DMS53 (cell line): ENCODE data around the gene TSPAN5.

Experiments used
- DNase-seq: peaks from one replicate; lab custom pipeline; 2025; lab: John Stamatoyannopoulos, UW

TSPAN5 gene

DNA sequence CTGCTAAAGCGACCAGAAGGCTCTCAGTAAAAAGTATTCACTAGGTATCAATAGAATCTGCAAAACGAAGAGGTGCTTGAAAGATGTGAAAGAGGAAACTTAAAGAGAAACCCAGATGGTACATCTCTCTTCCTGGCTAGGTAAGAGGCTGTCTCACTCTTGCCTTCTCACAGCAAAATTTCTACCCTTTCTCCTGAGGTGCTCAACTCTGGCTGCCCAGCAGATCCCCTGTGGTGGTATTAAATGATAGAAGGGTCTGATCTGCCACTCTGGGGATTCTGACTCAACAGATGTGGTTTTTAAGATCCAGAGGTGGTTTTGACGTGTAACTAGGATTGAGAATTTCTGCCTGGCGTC, 14.9 kb upstream of the TSPAN5 start:
- no peak for DNase-seq

DNA sequence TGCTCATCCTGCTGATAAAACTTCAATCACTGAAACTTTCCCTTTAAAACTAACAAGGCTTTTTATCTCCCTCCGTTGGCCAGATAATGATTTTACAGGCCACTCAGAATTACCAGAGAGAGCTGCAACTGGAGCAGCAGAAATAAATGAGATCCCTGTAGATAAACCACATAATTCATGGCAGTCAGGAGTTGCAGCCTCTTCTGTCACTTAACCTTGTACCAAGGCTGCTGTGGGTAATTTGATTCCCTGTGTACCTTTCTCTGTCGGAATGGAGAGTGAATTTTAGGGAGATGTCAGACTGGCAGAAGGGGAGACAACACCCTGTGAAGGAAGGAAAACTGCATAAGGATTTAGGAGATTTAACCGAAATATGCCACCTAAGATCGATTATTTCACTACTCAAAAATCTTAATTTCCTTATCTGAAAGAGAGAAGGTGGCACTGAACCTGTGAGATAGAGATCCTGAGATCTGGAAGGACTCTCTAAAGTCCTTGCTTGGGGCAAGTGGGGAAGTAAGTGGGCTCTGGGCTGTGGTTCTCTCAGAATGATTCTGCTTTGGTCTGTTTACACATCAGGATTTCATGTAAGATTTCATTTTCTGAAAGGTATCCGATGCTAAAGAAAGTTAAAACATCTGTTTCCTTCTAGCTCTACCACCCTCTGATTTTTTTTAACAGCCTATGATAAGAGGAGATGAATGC, 14.3 kb upstream of the TSPAN5 start:
- DNase-seq, result no peak

DNA sequence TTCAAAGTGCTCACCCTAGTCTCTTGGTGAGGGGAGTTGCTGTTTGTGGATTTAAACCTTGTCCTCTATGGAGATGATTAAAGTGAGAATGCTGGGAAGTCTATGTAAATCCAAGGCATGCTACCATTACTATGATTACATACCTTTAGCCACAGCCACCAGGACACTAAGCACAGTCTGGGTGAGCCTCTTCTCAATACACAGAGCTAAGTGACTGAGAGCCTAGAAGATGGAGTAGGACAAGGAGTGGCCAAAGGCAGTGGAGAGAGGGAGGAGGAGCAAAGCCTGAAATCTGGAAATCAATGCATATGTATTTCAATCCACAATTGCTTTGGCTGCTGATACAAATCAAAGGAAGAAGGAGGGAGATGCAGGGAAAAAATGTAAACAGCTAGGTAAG, 12.7 kb upstream of the TSPAN5 start:
- DNase-seq, result no peak

DNA sequence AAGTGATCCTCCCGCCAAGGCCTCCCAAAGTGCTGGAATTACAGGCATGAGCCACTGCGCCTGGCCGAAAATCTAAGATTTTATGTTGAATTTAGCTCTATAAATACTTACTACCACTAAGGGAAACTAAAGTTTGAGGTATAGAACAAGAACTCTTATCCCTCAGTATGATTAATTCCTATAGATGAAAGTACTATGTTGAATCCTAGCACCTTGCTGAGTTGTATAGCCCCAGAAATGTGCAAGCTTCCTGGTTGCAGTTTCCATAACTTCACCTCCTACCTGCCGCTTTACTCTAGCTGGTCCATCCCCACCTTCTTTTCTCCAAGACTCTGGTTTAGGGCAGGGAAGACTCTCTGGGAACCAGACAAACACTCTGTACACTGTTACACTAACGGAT, 11.8 kb upstream of the TSPAN5 start:
- no peak for DNase-seq

DNA sequence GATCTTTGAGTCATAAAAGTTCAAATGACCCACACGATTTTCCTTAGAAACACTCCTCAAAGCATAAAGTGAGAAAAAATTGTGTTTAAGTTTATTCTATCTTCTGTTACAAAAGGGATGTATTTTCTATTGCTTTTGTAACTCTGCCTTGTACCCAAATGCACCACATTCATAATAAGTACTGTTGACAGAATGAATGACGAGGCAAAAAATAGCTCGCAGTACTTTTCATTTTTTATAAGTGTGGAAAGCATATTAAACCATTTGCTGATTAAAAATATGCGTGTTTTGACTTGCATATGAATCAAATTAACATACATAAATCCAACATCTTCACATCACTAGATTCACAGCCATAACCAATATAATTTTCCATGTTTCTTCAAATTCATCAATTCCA, 11.2 kb upstream of the TSPAN5 start:
- DNase-seq, result no peak

DNA sequence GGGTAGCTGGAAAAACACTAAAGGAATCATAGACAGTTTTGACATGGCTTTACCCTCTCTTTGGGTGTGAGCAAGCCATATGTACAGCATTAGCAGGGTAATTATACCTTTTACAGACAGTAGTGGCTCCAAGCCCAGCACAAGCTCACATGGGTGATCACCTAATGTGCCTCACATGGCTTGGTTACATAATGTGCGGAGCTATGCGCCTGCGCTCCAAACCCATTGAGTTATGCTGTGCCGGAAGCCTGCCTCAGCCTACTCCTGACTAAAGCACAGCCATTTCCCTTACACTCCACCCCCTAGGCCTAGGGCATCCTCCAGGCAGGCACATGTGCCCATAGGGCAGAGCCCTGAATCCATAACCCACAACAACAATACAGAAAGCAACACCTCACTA, 6.5 kb upstream of the TSPAN5 start:
- DNase-seq, result peak; percentile 29

DNA sequence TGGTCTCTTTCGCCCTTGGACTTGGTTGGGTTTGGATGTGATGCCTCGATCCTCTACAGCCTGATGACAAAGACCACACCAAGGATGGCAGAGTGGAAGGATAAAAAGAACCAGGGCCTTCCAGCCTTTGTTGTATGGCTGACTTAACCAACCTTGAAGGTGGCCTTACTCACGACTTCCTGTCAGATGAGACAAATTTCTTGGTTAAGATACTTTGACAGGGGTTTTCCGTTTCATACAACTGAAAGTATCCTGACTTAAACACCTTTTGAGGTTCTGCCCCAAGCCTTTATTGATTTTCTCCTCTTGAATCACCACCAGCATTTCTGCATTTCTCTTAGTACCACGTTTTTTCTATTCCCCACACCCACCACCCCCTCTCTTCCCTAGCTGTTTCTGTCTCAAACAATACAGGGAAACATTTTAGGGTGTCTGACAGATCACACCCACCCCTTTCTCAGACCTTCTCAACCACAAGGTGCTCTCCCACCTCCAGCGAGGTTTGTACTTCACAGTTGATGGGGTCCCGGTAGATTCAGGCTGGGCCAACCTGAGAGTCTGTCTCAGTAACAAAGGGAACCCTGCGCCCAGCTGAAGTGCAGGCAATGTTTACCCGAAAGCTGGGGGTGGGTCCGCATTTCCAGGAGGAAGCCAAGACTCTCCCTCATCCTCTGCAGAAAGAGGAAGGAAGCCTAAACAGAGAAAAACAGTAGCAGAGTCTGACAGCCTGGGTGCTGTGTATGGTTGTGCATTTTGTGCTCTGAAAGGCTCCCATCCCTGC, 5.0 kb upstream of the TSPAN5 start:
- DNase-seq, result no peak

DNA sequence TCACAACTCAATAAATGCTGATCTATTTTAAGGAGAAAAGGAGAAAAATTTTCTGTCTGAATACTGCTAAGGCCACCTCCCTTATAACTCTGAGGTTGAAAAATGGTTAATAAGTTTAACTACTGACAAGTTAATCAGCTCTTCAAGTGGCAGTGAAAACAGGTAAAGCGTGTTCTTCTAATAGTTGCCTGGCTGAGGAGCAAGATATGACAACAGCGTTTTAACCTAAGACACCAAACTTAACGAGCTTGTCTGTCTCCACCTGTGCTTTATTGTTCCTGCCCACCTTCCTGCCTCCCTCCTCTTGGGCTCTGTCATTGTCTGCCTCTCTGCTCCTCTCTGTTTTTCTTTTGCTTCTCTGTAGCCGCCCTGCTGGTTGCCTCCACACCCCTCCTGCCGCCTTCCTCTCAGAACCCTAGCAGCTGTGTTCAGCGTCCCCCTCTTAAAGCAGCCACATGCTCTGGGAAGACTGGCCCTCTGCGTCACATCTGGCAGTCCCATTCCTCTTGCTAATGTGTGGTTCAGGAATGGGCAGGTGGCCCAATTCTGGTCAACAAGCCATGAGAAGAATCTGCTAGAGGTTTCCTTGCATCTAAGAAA, 4.3 kb upstream of the TSPAN5 start:
- peak; percentile 12 for DNase-seq

DNA sequence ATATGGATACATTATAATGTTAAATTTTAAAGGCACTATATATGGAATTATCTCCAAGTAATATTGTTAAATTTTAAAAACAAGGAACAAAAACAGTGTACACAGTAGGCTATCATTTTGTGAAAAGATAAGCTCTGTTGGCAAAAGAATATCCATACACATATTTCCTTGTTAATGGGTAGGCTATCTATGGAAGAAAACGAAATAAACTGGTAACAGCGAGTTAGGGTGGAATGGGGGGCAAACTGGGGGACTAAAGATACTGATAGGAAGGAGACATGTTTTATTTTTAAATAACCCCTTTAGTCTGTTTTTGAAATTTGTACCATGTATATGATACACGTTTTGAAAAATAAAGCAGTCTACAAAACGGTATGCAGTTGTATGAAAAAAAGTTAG, 3.6 kb upstream of the TSPAN5 start:
- DNase-seq, result no peak

DNA sequence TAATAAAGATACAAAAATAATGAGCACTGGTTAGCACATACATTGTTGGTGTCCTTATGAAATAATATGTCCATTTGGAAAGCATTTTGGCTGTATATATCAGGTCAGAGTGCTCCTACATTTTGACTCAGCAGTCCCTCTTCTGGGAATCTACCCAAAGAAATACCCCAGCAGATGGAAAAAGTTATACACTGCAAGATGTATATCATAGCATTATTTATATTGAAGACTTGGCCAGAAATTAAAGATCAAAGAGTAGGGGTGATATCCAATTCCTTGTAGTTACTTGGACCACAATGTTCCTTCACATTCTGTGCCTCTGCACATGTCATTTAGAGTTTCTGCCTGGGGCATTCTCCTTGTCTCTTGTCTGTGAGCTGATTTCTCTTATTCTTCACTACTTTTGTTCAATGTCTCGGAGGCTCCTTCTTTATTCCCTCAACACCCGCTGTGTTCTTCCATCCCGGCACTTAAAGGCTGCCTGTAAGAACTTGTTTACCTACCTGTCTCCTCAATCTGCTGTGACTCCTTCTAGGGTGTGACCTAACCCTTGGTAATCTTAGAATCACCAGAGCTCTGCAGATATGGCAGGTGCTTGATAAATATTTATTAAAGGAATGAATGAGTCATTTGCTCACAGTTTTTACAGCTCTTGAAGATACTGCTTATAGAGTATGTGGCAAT, 3.1 kb upstream of the TSPAN5 start:
- peak; percentile 32 for DNase-seq

DNA sequence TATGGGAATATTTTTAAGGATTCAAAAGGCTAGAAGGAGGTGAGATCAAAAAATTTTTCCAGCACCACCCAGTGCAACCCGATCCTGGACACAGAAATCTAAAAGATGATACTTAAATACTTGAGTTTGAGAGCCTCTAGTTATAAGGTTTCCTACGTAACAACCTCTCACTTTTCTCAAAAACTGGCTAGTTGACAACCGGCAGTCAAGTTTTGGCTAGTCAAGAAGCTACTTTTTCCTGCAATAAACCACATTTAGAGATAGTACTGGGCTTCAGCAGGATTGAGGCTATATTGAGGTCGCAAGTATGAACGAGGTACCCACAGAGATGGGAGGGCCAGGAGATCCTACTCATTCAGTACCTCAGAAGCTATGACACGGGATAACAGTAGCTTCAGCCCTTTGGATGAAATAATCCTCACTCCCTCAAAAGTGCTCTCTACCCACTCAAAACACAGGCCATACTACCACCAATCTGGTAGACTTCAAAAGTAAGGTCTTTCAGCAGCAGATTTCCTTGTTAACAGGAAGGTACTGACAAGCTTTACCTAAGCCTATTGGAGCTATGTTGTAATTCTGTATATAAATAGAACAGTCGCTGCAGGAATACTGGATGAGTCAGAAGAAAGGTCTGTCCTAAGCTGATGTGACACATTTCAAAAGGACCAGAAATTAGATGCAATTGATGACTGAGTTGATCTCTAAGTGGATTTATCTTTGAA, 1.5 kb upstream of the TSPAN5 start:
- DNase-seq, result peak; percentile 69

DNA sequence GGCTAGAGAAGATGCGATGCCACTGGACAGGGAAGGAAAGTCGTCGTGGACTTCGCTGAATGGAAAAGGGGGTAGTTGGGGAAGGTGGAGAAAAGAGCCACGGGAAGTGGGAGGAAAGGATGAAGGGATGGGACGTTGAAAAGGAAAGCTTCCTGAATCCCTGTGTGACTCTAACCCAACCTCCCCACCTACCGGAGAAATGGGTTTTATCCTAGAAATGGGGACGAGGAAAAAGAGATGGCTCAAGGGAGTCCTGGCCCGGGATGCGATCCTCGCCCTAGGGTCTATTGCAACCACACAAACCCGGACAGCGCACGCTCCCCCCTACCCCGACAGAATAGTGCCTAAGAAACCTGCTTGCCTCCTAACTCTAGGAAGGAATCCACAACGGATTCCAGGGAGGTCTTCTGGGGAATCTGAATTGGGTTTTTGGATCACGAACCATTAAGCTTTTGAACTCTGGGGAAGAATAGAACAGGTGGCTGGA, 738 bp upstream of the TSPAN5 start:
- DNase-seq, result peak; percentile 57

DNA sequence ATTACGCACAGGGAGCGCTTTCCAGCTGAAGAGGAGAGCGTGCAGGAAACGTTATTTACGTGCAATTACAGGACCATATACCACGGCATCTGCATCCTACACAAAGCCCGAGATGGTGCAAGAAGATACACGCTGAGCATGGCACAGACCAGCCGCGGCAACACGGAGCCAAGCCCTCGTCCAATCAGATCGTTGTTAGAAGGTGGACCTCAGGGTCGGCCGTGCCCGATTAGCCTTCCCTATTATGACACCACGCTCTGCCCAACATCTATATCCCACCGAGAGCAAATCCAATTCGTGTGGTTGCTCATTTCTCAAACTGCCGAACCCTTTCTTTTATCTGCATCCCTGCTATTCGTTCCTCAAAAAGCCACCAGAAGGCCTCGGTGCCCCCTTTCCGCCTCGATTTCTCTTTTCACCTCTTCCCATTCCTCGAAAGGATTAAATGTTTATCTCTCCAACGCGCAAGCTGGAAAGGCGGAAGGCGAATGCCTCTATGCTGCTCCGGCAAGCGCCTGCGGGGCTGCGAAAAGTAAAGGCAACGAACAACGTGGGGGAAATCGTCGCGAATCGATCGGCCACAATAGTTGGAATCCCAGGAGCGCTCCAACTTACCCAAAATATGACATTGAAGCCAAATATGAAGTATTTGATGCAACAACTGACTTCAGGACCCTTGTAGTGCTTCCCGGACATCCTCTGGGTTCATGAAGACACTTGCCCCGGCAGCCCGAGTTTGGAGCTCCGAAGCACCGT, 702 bp downstream of the TSPAN5 start:
- peak; percentile 69 for DNase-seq

DNA sequence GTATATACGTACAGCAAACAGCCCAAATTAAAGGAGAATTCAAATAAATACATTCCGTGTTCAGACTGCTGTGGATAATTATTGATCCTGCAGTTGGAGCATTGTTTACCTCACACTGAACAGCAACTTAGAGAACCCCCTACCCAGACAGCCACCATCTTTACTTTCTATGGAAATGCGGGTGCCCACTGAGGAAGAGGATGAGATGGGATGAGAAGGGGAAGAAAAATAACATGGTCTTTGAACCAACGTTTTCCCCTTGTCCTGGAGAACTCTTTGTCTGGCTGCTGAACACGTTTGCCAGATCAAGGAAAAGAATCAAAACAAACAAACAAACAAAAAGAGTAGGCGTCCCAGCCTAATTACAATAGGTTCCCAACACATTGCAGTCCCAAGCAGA, 1.5 kb downstream of the TSPAN5 start:
- DNase-seq, result no peak

DNA sequence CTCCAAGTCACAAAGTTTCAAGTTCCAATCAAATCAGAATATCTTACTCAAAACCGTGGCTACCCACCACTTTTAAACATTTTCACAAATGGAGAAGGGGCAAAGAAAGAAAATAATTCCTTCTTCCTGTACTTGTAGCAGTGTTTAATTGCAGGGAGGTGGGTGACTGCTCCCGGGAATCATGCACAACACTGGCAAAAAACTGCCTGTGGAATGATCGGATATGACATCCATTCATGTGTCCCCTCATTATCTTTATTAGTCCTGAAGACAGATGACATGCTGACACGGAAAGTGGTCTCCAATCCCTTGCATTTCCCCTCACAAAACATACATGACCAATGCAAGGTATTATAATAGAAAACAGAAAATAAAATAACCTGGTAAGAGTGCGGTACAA, 2.0 kb downstream of the TSPAN5 start:
- DNase-seq, result no peak

DNA sequence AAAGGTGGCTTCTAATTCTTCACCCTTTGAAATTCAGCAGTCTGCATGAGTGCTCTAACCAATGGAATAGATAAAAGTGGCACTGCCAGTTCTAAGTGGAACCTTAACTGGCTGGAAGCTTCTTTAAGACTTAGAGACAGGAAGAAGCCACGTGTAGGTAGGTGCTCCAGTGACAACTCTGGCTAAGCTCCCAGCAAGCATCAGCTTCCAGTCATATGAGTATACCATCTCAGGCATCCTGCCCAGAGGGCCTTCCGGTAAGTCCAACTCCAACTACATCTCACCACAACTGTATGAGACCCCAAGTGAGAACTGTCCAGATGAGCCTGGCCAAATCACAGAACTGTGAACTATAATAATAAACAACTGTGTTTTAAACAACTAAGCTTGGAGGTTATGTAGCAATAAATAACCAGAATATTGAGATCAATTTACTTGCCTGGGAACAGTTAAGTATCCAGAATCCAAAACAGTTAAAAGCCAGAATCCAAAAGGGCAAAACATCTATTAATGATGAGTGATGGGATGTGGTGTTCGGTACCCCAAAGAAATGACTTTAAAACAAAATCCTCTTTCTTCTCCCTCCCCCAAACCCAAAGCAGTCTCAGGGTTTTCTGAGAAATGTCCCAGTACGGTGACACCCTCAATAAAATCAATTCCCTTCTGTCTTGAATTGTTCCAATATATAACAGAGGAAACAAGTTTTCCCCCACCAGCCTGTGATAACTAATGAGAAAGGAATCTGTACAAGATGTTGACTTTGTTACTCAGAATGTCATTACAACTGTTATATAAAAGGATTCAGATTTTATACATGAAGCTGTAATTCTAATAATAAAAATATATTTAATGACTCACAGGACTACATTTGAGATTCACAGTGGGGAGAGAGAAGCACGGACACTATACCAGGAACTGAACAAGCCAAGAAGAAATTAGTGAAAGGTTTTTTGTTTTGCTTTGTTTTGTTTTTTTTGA, 4.2 kb downstream of the TSPAN5 start:
- DNase-seq, result no peak

DNA sequence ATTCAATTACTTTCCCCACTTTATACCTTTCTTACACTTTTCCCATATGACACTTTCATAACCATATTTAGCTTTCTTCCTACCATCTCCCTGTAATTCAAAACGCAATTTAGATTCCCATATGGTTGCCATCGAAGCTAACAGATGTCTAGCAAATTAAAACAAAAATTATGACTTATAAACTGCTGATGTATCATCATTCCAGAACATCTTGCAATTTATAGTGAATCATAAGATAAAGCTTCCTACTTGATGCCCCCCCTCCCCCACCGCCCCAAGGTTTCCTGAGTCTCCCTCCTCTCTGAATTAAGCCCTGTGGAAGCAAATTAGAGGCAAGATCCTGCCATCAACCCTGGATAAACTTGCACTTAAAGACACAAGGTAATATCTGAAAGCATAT, 5.4 kb downstream of the TSPAN5 start:
- DNase-seq, result no peak

DNA sequence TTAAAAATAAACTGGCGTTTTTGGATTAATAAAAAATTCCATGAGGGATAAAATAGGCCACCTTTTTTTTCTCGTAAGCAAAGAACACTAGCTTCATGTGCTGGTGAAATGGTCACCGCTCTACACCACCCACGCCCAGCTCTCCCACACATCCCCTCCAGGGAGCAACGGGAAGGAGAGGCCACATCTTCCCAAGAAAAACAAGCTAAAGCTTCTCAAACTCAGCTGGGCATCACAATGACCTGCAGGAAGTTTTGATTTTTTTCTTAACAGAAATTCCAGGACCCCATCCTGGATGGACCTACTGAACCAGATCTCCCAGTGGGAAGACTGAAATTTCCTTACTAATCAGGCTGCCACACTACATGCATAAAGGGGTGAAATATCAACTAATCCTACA, 9.8 kb downstream of the TSPAN5 start:
- no peak for DNase-seq

DNA sequence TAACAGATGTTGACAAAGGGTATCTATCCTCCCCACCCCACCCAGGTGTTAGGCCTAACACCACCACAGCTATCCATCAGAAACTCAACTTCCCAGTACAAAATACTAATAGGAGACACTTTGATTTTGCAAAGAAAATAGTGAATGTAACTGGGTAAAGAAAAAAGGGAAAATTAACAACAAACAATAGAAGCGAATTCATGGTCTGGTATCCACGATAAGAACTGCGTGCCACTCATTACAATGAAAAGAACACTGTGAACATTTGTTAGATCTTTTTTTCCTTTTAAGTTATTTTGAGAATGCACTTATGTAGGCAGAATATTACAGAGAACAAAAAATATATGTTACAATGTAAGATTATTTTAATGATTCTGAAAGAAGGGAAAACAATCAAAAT, 12.0 kb downstream of the TSPAN5 start:
- no peak for DNase-seq

DNA sequence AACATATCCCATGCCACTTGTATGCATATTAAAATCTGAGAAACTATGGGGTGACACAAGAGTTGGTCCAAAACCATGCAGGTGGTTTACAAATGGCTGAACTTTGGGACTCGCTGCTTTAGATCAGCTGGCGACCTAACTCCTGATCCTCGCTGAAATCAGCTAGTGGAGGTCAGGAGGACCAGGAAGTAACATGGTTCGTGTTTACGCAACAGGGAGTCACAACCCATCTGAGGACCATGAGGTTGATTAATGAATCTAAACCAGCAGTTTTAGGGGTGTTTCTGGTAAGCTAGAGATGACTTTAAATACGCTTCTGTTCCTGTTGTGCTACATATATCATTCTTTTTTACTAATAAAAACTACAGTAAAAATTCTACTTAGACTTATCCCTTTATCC, 12.9 kb downstream of the TSPAN5 start:
- DNase-seq, result no peak
